ENCODE results near the gene GDF11. TPM values are rescaled to one million over a fixed set of nuclear protein-coding genes. Genes with fewer than 3 reads are reported as not detected.

Gene GDF11
- total RNA-seq, 1 donor = 4.7 TPM

DNA sequence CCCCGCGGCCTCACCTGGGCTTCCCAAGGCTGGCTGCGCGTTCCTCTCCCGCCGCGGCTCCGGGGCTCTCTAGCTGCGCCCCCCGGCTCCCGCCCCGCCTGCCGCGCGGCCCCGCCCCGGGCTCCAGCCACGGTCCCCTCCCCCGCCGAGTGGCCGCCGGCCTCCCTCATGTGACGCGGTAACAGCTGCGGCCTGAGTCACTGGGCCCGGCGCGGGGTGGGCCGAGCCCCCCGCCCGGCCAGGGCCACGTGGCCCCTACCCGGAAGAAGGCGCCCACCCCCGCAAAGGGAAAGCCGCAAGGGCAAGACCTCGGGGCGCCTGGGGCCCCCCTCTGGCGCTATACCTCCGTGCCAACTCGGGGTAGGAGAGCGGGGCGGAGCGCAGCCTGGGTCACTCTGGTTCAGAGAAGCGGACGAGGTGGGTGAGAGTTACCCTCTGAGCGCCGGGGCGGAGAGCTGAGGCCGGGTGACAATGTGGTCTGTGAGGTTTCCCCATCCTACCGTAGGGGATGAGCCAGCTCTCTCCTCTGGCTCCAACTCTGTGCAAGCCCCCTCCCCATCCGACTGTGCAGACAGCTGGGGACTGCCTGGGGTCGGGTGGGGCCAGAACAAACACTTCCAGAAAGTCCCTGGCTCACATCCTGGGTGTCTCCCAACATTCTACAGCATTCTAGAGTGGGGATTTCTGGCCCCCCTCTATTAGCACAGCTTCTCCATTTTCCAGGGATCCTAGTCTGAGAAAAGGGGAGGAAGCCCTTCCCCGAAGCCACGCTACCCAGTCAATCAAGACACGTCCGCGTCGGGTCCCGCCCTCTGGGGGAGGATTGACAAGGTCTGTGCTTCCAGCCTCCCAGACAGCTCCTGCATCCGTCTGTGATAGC lies 13.7 kb upstream of the GDF11 start, which contains the start of gene CD63:
TSS of gene CD63 (minus strand) at position 71 of the 880 bp plus-strand sequence. CDS start 668 bp downstream, outside the sequence.
- peak; percentile 94 for DNase-seq (ENCODE audit: low read depth)
- peak within 1 kb of the TSS; percentile 97 for H3K4me3 ChIP-seq (ENCODE audit: low read depth, low read length)
- TF ChIP-seq, protein P1, sequence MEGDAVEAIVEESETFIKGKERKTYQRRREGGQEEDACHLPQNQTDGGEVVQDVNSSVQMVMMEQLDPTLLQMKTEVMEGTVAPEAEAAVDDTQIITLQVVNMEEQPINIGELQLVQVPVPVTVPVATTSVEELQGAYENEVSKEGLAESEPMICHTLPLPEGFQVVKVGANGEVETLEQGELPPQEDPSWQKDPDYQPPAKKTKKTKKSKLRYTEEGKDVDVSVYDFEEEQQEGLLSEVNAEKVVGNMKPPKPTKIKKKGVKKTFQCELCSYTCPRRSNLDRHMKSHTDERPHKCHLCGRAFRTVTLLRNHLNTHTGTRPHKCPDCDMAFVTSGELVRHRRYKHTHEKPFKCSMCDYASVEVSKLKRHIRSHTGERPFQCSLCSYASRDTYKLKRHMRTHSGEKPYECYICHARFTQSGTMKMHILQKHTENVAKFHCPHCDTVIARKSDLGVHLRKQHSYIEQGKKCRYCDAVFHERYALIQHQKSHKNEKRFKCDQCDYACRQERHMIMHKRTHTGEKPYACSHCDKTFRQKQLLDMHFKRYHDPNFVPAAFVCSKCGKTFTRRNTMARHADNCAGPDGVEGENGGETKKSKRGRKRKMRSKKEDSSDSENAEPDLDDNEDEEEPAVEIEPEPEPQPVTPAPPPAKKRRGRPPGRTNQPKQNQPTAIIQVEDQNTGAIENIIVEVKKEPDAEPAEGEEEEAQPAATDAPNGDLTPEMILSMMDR (IDR thresholded peaks at IDR 0.05; ENCODE audit: insufficient read depth, low read length) = no peak

GRCh38 chr12:55729819-55730818 lies 12.8 kb upstream of the GDF11 start:
- TF ChIP-seq, protein P1 (IDR thresholded peaks at IDR 0.05; ENCODE audit: insufficient read depth, low read length) = no peak
- H3K4me3 ChIP-seq (ENCODE audit: low read depth, low read length) = peak overlapping the region; percentile 97
- DNase-seq (ENCODE audit: low read depth) = peak; percentile 56

DNA sequence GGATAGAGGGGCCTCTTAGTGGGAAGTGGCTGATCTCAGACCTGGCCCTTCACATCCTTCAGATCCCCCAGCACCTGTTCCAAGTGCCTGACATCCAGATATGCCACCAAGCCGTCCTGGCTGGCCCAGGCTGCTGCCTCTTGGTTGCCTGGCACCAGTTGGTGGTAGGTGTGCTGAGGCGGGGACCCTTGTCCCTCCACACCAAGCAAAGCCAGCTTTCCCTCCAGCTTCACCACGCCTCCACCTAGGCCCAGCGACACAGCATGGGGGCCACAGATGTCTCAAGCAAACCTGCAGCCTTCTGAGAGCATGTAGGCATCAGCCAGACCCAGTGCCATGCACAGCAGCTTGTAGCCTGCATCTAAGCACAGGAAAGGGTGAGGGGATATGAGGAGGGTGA lies 10.6 kb upstream of the GDF11 start:
- no peak overlapping the region for H3K4me3 ChIP-seq (ENCODE audit: low read depth, low read length)
- no peak for DNase-seq (ENCODE audit: low read depth)
- TF ChIP-seq, protein P1 (IDR thresholded peaks at IDR 0.05; ENCODE audit: insufficient read depth, low read length) = no peak

DNA sequence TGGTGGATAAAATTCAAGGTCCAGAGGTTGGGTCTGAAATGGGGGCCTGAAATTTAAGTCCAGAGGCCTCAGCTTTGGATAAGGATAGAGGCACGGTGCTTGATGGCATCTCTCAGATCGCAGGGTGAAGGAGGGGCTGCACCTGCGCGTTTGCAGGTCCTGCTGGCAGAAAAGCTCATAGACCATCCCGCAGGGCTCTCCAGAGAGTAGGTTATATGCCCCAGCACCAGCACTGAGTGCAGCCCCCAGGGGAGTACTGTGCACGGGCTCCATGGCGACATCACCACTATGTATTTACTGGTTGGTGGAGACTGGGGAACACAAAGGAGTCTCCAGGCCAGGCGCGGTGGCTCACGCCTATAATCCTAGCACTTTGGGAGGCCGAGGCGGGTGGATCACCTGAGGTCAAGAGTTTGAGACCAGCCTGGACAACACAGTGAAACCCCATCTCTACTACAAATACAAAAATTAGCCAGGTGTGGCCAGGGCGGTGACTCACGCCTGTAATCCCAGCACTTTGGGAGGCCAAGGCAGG lies 9.8 kb upstream of the GDF11 start:
- no peak for DNase-seq (ENCODE audit: low read depth)
- TF ChIP-seq, protein P1 (IDR thresholded peaks at IDR 0.05; ENCODE audit: insufficient read depth, low read length) = no peak
- H3K4me3 ChIP-seq (ENCODE audit: low read depth, low read length) = no peak overlapping the region

DNA sequence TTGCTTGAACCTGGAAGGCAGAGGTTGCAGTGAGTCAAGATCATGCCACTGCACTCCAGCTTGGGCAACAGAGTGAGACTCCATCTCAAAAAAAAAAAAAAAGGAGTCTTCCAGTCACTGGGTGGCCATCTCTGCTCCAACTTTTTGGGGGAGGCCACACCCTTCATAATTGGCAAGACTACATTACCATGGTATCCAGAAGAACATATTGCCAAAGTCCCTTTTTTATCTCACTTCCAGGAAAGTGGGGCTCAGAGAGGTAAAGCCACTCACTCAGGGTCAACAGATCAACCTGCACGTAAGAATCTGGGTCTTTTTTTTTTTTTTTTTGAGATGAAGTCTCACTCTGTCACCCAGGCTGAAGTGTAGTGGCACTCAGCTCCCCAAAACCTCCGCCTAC lies 9.1 kb upstream of the GDF11 start:
- TF ChIP-seq, protein P1 (IDR thresholded peaks at IDR 0.05; ENCODE audit: insufficient read depth, low read length) = no peak
- no peak overlapping the region for H3K4me3 ChIP-seq (ENCODE audit: low read depth, low read length)
- DNase-seq (ENCODE audit: low read depth) = peak; percentile 25

DNA sequence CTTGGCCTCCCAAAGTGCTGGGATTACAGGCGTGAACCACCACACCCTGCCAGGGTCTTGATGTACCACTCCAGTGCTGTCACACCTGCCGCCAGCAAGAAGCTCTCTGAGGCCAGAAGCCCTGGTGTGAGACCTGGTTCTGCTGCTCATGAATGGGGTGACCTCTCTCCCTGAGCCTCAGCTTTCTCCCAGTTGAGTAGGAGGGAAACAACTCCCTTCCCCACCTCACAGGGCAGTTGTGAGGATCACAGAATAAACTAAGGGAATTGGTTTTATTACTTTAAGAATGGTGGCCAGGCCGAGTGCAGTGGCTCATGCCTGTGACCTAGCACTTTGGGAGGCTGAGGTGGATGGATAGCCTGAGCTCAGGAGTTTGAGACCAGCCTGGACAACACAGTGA lies 8.3 kb upstream of the GDF11 start:
- DNase-seq (ENCODE audit: low read depth) = no peak
- H3K4me3 ChIP-seq (ENCODE audit: low read depth, low read length) = no peak overlapping the region
- TF ChIP-seq, protein P1 (IDR thresholded peaks at IDR 0.05; ENCODE audit: insufficient read depth, low read length) = no peak

All from fibroblast of the aortic adventitia (primary cell).